ENCODE measurements around the gene HM13. TPM values are rescaled to one million over a fixed set of nuclear protein-coding genes. Genes with fewer than 3 reads are reported as not detected.
"Not testable (repeated sequence)": the region's sequence is repeated elsewhere in the genome, so short reads cannot be mapped to it uniquely, and the experiment has no call there.

HM13 gene
- total RNA-seq, 1 experiment from 2014 or later, result 338 TPM

DNA sequence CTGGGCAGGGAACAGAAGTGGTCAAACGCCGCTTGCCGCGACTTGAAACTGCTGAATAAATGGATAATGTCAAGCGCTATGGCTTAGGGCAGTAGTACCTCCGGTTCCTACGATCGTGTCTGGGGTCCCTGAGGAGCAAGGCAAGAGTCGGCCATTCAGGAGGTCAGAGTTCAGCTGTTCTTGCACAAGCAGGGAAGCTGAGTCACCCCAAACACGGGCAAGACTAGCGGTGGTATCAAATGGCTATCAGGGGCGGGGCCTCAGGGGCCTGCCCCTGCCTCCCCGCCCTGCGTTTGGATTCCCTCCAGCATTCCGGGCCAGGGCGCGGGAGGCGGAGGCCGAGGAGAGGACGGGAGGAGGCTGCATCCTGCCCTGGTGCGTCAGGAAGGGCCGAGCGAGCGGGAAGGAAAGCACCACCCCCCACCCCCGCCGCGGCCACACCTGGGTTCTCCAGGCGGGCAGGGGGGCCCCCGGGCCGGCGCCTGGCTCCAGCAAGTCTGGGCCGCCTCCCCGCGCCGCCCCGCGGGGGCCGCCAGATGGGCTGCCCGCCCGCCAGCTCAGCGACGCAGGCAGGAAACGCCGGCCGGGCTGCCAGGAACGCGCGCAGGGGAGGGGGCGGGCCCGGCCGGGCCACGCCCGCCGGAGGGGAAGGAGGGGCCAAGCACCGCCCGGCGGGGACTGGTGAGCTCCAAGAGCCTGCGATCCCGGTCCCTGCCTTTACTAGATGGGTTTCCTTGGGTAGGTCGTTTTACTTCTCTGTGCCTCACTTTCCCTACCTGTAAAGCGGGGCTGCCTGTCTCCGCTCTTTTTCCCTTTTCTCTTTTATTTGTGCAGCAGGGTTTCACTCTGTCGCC is 58.7 kb downstream of the HM13 start:
- in situ Hi-C loops (cut with HindIII; ENCODE audit: low pct_unique_long_range_greater_than_20kb, low sequenced_read_pairs), result no loop called here
- peak; percentile 100 for DNase-seq (ENCODE audit: low read depth)

DNA sequence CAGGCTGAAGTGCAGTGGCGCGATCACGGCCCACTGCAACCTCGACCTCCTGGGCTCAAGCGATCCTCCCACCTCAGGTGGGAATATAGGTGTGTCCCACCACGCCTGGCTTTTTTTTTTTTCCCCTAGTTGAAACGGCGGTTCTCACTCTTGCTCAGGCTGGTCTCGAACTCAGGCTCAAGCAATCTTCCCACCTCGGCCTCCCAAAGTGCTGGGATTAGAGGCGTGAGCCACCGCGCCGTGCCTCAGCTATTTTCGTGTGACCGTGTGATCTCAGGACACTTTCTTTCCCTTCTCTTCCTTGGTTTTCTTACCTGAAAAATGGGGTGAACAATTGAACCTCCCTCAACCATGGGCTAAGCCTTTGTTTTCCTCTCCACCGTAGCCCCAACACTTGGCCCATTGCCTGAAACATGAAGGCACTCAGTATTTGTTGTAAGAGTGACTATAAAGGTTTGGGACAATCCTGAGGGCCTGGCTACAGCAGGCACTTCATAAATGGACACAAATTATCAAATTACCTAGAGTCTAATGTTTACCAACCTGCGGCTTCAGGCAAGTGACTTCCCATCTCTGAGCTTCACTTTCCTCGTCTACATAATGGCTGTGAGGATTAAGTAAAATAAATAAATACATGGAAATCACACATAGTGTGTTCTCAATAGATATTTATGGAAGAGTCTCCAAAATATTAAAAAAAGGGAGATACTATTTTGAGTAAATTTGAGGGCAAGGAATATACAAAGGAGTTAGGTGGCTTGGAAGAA is 59.5 kb downstream of the HM13 start:
- DNase-seq (ENCODE audit: low read depth), result peak; percentile 61
- in situ Hi-C loops (cut with HindIII; ENCODE audit: low pct_unique_long_range_greater_than_20kb, low sequenced_read_pairs), result no loop called here

DNA sequence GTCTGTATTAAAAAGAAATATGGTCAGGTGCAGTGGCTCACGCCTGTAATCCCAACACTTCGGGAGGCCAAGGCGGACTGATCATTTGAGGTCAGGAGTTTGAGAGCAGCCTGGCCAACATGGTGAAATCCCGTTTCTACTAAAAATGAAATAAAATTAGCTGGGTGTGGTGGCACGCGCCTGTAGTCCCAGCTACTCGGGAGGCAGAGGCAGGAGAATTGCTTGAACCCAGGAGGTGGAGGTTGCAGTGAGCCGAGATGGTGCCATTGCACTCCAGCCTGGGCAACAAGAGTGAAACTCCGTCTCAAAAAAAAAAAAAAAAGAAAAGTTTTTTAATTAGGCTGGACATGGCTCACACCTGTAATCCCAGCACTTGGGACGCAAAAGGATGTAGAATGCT is 60.7 kb downstream of the HM13 start:
- in situ Hi-C loops (cut with HindIII; ENCODE audit: low pct_unique_long_range_greater_than_20kb, low sequenced_read_pairs); DNase-seq (ENCODE audit: low read depth): not testable (repeated sequence)

DNA sequence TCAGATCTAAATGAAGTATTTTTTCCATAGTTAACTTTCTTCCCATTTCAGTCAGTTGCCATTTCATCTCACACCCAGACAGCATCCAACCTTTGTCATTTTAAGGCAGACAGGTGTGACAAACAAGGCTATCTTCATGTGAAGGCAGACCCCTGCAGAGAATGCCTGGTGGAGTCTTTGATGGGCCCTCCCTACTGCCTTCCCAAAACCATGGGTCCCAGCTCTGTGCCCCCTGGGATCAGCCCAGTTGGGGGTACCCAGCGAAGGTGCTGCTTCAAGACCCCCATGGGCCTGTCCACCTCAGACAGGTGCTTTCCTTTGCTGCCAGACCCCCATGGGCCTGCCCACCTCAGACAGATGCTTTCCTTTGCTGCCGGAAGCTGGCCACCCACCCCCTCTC is 62.5 kb downstream of the HM13 start:
- in situ Hi-C loops (cut with HindIII; ENCODE audit: low pct_unique_long_range_greater_than_20kb, low sequenced_read_pairs), result no loop called here
- DNase-seq (ENCODE audit: low read depth), result no peak

DNA sequence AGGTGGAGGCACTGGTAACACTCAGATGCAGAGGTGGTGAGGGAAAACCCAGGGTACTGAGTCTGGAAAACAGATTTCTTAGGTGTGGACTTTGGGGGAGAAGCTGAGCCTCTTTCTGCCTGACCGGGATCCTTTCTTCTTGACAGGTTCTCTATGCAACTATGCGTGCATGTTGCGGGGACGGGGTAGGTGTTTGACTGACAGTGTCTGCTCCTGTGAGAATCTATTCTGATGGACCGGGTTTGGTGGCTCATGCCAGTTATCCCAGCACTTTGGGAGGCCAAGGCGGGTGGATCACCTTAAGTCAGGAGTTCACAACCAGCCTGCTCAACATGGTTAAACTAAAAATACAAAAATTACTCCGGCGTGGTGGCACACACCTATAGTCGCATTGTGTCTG is 63.0 kb downstream of the HM13 start:
- DNase-seq (ENCODE audit: low read depth), result no peak
- in situ Hi-C loops (cut with HindIII; ENCODE audit: low pct_unique_long_range_greater_than_20kb, low sequenced_read_pairs), result no loop called here

DNA sequence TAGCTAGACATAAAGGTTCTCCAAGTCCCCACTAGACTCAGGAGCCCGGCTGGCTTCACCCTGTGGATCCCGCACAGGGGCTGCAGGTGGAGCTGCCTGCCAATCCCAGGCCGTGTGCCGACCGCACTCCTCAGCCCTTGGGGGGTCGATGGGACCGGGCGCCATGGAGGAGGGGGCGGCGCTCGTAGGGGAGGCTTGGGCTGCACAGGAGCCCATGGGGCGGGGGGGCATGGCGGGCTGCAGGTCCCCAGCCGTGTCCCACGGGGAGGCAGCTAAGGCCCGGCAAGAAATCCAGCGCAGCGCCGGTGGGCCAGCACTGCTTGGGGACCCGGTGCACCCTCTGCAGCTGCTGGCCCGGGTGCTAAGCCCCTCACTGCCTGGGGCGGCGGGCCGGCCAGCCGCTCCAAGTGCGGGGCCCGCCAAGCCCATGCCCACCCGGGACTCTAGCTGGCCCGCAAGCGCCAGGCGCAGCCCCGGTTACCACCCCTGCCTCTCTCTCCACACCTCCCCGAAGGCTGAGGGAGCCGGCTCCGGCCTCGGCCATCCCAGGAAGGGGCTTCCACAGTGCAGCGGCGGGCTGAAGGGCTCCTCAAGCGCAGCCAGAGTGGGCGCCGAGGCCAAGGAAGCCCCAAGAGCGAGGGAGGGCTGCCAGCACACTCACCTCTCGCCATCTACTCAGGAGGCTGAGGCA is 64.4 kb downstream of the HM13 start:
- in situ Hi-C loops (cut with HindIII; ENCODE audit: low pct_unique_long_range_greater_than_20kb, low sequenced_read_pairs), result no loop called here
- DNase-seq (ENCODE audit: low read depth), result no peak

DNA sequence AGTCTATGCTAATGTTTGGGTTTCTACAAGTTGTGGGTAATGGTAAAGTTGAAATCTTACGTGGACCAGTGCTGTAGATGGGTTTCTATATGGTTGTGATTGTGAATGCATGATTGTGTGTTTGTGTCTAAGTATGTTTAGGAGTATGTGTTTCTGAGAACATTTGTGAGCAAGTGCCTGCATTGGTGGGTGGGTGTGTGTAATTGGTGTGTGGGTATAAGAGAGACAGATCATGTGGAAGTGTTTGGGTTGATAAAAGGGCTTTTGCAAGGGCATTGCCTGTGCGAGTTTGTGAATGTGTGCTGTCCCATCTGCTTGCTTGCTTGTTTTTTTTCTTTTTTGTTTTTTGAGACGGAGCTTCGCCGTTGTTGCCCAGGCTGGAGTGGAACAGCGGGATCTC is 65.0 kb downstream of the HM13 start:
- DNase-seq (ENCODE audit: low read depth), result no peak
- in situ Hi-C loops (cut with HindIII; ENCODE audit: low pct_unique_long_range_greater_than_20kb, low sequenced_read_pairs), result no loop called here

DNA sequence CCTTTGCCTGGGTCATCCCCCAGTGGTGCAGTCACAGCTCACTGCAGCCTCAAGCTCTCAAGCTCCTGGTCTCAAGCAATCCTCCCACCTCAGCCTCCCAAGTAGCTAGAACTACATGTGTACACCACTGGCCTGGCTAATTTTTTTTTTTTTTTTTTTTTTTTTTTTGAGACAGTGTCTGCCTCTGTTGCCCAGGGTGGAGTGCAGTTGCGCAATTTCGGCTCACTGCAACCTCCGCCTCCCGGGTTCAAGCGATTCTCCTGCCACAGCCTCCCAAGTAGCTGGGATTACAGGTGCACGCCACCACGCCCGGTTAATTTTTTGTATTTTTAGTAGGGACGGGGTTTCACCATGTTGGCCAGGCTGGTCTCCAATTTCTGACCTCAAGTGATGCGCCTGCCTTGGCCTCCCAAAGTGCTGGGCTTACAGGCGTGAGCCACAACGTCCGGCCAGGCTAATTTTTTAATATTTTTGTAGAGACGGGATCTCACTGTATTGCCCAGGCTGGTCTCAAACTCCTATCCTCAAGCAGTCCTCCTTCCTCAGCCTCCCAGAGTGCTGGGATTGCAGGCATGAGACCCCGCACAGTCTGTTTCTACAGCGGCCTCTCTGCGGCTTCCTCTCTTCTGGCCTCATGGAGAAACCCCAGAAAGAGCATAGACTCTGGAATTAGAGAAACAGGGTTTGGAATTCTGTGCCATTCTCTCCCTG is 65.9 kb downstream of the HM13 start:
- not testable (repeated sequence) for DNase-seq (ENCODE audit: low read depth)

DNA sequence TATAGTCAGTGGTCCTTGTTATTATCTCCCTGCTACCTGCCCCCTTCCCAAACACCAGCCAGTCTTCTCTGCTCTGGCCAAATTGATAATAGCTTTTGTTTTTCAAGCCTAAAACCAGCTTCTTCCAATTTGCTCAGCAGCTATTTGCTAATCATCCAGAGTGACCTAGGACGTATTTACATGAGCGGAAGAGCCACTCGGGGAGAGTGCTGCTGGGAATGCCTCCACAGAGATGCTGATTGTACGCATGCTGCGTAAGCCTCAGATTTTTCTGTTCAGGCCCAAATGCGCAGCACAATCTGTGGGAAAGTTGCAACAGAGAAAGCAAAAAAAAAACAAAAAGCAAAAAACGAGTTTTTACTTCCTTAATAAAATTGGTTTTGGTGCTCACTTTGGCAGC is 66.5 kb downstream of the HM13 start:
- no peak for DNase-seq (ENCODE audit: low read depth)

More for the DNA sequence above, 65.9 kb downstream of the HM13 start:
- in situ Hi-C loops (cut with HindIII; ENCODE audit: low pct_unique_long_range_greater_than_20kb, low sequenced_read_pairs), result not testable (repeated sequence)

DNA sequence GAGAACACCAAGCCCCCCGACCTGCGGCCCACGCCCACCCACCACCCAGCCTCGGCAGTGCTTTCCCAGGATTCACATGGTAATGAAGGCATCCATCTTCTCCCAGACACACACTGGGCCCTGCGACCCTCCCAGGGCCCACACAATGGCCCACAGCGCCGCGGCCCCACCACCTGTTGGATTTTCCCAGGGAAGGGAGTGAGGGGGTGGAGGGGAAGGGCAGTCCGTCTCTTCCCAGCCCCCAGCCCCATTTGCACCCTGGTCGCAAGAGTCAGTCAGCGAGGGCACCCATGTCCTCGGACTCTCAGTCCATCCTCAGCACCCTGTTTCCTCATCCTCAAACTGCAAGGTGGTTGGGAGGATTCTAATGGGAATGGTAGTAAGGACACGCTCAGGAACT is 67.1 kb downstream of the HM13 start:
- DNase-seq (ENCODE audit: low read depth), result no peak
- in situ Hi-C loops (cut with HindIII; ENCODE audit: low pct_unique_long_range_greater_than_20kb, low sequenced_read_pairs), result no loop called here

More for the DNA sequence above, 66.5 kb downstream of the HM13 start:
- in situ Hi-C loops (cut with HindIII; ENCODE audit: low pct_unique_long_range_greater_than_20kb, low sequenced_read_pairs), result no loop called here

DNA sequence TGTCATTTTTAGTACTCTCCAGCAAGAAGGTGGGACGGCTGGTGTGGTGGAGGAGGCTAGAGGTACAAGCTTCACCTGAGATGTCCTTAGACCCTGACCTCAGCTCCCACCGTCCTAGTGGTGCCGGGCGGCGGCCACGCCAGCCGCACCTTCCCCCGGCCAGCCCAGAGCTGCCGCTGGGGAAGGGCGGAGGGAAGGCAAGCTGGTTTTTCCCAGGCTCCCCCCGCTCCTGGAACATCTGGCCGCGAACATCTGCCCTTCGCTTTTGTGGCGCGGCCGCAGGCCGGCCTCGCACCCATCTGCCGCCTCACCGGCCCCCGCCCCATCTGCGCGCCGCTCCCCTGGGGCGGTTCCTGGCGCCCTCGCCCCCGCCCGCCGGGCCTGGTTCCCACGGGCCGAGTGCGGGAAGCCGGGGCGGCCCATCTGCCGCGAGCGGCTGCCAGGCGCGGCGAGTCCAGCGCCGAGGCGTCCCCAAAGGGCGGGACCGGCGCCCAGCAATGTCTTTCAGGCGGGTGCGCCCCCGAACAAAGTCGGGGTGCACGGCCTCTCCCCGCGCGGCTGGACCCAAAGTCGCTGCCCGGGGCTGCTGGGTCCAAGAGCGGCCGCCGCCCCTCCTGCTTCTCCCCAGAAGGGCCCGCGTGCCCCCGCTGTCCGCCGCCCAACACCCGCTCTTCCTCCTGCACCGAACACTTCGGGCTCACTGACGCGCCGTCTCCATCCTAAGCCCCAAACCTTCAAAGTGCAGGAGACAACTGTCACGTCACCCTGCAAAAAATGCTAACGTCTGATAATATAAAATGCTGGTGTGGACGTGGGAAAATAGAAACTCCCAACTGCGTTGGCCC is 73.5 kb downstream of the HM13 start:
- in situ Hi-C loops (cut with HindIII; ENCODE audit: low pct_unique_long_range_greater_than_20kb, low sequenced_read_pairs), result no loop called here
- DNase-seq (ENCODE audit: low read depth), result no peak

DNA sequence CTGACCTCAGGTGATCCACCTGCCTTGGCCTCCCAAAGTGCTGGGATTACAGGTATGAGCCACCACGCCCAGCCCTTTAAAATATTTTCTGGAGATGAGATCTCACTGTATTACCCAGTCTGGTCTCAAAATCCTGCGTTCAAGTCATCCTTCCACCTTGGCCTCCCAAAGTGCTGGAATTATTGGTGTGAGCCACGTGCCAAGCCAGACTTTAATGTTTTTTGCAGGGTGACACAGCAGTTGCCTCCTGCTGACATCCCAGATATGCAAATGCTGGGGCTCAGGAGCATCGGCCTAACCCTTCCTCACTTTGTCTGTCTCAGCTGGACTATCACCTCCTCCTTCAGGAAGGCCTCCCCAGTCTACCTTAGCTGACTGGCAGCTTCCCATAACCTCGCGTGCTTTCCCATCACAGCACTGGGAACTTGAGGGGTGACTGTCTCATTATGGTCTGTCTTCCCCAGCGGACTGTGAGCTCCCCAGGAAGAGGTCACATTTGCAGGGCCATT is 76.5 kb downstream of the HM13 start:
- in situ Hi-C loops (cut with HindIII; ENCODE audit: low pct_unique_long_range_greater_than_20kb, low sequenced_read_pairs), result no loop called here

DNA sequence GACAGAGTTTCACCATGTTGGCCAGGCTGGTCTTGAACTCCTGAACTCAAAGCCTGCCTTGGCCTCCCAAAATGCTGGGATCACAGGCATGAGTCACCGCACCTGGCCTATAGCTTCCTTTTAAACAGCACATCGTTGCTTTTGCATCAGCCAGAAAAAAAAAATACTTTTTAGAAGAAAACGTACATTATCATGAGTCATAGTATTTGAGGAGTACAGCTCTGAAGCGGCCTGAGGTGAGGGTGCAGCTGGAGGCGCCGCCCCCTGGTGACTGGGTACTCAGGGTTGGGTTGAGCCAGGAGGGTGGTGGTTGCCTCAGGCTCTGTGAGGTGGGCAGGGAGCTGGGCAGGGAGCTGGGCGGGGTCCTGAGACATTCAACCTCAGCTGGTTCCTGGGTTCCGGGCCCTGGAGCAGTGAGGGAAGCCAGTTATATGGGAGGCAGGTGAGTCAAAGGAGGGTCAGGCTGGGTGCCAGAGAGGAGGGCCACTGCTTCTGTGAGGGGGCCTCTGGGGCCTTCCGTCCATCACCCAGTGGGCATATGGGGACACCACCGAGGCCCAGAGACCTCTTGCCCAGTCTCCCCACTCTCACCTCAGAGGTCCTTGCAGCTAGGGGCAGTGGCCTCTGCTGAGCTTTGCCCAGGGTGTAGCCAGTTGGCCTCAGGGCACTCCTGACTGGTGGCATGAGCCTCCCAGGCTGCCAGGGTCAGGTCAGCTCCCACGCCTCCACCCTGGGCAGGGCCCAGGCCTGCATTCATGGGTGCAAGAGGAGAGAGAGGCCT is 79.2 kb downstream of the HM13 start:
- in situ Hi-C loops (cut with HindIII; ENCODE audit: low pct_unique_long_range_greater_than_20kb, low sequenced_read_pairs), result no loop called here
- DNase-seq (ENCODE audit: low read depth), result peak; percentile 100

More for the DNA sequence above, 76.5 kb downstream of the HM13 start:
- peak; percentile 15 for DNase-seq (ENCODE audit: low read depth)

DNA sequence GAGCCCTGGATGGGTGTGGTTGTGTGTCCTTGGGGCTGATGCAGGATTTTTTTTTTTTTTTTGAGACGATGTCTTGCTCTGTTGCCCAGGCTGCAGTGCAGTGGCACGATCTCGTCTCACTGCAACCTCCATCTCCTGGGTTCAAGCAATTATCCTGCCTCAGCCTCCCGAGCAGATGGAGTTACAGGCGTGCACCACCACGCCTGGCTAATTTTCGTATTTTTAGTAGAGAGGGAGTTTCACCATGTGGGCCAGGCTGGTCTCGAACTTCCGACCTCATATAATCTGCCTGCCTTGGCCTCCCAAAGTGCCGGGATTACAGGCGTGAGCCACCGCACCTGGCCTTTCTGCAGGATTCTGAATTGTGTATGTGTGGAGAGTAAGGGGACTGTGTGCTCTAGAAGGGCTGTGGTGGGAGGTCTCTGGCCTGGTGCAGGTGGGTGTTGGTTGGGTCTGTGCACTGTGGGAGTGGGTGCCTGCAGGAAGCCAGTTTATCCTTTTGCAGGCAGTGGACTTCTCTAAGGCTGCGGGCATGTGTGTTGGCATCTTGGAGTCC is 79.8 kb downstream of the HM13 start:
- in situ Hi-C loops (cut with HindIII; ENCODE audit: low pct_unique_long_range_greater_than_20kb, low sequenced_read_pairs), result no loop called here
- no peak for DNase-seq (ENCODE audit: low read depth)

DNA sequence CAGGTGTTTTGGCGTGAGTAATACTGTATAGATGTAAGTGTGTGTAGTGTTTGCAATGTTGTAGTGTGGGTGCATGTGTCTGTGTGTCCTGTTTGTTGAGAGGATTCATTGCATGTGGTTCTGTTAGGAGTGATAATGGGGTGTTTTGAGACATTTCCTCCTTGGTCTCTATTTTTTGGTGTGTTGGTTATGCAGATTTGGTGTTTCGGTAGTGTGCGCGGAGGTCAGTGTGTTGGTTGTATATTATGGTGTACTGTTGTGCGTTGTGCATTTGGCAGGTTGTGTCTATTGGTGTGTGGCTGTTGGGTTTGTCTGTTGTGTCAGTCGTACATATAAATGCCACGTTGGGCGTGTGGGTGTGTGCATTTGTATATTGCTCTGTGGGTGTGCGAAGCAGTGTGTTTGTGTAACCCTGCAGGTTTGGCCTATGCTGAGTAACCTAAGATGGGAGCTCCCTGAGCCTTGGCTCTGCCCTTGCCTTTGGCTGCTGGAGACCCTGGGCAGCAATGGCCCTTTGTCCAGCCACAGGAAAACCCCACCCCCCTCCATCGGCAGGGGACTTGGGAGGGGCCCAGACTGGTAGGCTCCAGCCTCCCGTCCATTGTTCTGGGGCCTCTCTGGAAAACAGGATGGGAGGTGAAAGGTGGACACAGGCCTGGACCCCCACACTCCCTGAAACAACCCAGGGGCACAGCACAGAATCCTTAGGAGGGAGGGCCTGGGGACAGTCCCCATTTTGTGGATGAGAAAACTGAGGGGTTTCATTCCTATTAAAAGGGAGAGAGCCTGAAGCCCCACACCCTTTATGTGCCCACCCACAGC is 80.5 kb downstream of the HM13 start:
- peak; percentile 86 for DNase-seq (ENCODE audit: low read depth)
- in situ Hi-C loops (cut with HindIII; ENCODE audit: low pct_unique_long_range_greater_than_20kb, low sequenced_read_pairs), result no loop called here

DNA sequence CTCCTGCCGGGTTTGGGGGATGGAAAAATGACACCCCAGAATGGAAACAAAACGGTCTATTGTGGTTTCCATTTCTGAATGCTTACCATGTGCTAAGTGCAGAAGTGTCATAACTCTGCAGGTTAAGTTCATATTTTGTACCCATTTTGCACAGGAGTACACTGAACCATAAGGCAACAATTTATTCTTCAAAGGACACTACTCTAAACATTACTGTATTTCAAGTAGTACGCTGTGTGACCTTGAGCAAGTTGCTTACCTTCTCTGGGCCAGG is 81.1 kb downstream of the HM13 start:
- in situ Hi-C loops (cut with HindIII; ENCODE audit: low pct_unique_long_range_greater_than_20kb, low sequenced_read_pairs), result no loop called here

More for the DNA sequence above, 81.1 kb downstream of the HM13 start:
- DNase-seq (ENCODE audit: low read depth), result no peak

Measured in Caki2 (cell line).